Endothelial cell of umbilical vein (primary cell): ENCODE results near the gene CNTFR. TPM values are rescaled to one million over a fixed set of nuclear protein-coding genes. Genes with fewer than 3 reads are reported as not detected.

Source experiments
- BruUV-seq: library from RNA; stranded (reverse); fragments of 400-500 nt; replicated peaks from 2 replicates; lab custom pipeline; 2021; lab: Mats Ljungman, UMichigan
- CTCF ChIA-PET: fragments of 300-600, 350-600 bp; sonication (Branson Sonifier 250); formaldehyde crosslinking; loops from one replicate; lab custom pipeline; 2021; ENCODE audit warnings: antibody characterized with exemption, inconsistent platforms; lab: Charles Lee
- POLR2A ChIA-PET: fragments of 300-600, 350-600 bp; sonication (Branson Sonifier 250); formaldehyde crosslinking; loops from one replicate; lab custom pipeline; 2021; ENCODE audit warnings: antibody characterized with exemption, inconsistent platforms; lab: Charles Lee
- DNase-seq: peaks from one replicate; pipeline ENCODE4 v3.0.0-alpha.2; 2011; ENCODE audit warnings: low read depth, low spot score
- FAIRE-seq: peaks from 2 replicates; lab custom pipeline; 2011; peaks lifted over from hg19 to GRCh38; lab: Jason Lieb, UNC
- H2AFZ ChIP-seq: 2 replicates; pipeline ENCODE4 v1.6.0; 2012; ENCODE audit warnings: low read depth, low read length, control low read depth, inconsistent platforms
- H3K27ac ChIP-seq: 2 replicates; pipeline ENCODE4 v1.5.1; 2011; ENCODE audit warnings: low read depth, mild to moderate bottlenecking, control low read depth, low read length, moderate library complexity; ENCODE audit not compliant: insufficient read depth
- H3K27me3 ChIP-seq, 2 experiments: 2 replicates each; pipeline versions ENCODE4 v1.6.0 to v1.6.1; 2011; ENCODE audit warnings: low read length in 2 of 2, mixed read lengths in 1 of 2; ENCODE audit not compliant: control insufficient read depth in 2 of 2, insufficient read depth in 2 of 2
- H3K36me3 ChIP-seq, 2 experiments: 2 replicates in 1 of 2; 3 replicates in 1 of 2; pipeline ENCODE4 v1.5.1; 2011; ENCODE audit warnings: low read length in 2 of 2, mild to moderate bottlenecking in 1 of 2, moderate library complexity in 1 of 2; ENCODE audit not compliant: control insufficient read depth in 2 of 2, insufficient read depth in 2 of 2; ENCODE audit errors: extremely low read depth in 1 of 2
- H3K4me1 ChIP-seq: 3 replicates; pipeline ENCODE4 v1.5.1; 2011; ENCODE audit warnings: mild to moderate bottlenecking, low read length; ENCODE audit not compliant: control insufficient read depth, insufficient read depth; ENCODE audit errors: extremely low read depth
- H3K4me2 ChIP-seq: 2 replicates; pipeline ENCODE4 v1.6.1; 2011; ENCODE audit warnings: low read length, control low read depth, mixed read lengths; ENCODE audit not compliant: insufficient read depth
- H3K4me3 ChIP-seq, 3 experiments: fragments of 200-600 bp in 1 of 3; sonication (generic), shearing (Covaris generic) in 1 of 3; replicated peaks in 1 of 3; 2 replicates each; pipeline ENCODE4 v1.5.1; 2011 to 2016; ENCODE audit warnings: control low read depth in 3 of 3, low read length in 3 of 3, mild to moderate bottlenecking in 2 of 3, inconsistent platforms in 1 of 3, low read depth in 1 of 3, moderate library complexity in 1 of 3; ENCODE audit not compliant: insufficient read depth in 1 of 3
- H3K79me2 ChIP-seq: 2 replicates; pipeline ENCODE4 v1.6.0; 2012; ENCODE audit warnings: low read length, inconsistent platforms; ENCODE audit not compliant: control insufficient read depth, insufficient read depth
- H3K9ac ChIP-seq: replicated peaks from 2 replicates; pipeline ENCODE3; 2011; ENCODE audit warnings: low read length, control low read depth; ENCODE audit not compliant: insufficient read depth; ENCODE audit errors: extremely low read depth
- H3K9me1 ChIP-seq: replicated peaks from 3 replicates; pipeline ENCODE4 v1.6.0; 2011; ENCODE audit warnings: mild to moderate bottlenecking, low read length; ENCODE audit not compliant: control insufficient read depth, insufficient read depth; ENCODE audit errors: extremely low read depth
- H3K9me3 ChIP-seq: replicated peaks from 2 replicates; pipeline ENCODE4 v1.5.1; 2012; ENCODE audit warnings: low read length, inconsistent platforms; ENCODE audit not compliant: control insufficient read depth, insufficient read depth
- H4K20me1 ChIP-seq: replicated peaks from 2 replicates; pipeline ENCODE3; 2011; ENCODE audit warnings: mild to moderate bottlenecking, low read length; ENCODE audit not compliant: control insufficient read depth, insufficient read depth; ENCODE audit errors: extremely low read depth
- EZH2 ChIP-seq: IDR thresholded peaks from 2 replicates; pipeline ENCODE4 v1.6.1; 2012; ENCODE audit warnings: borderline replicate concordance, low read depth, mild to moderate bottlenecking, moderate library complexity, low read length, inconsistent platforms; ENCODE audit not compliant: severe bottlenecking
- FOS ChIP-seq: IDR thresholded peaks from 2 replicates; pipeline ENCODE4 v1.6.1; 2011; ENCODE audit warnings: mild to moderate bottlenecking, low read length, moderate library complexity, borderline replicate concordance; ENCODE audit not compliant: insufficient read depth
- GATA2 ChIP-seq: IDR thresholded peaks from 2 replicates; pipeline ENCODE4 v1.7.0; 2011; ENCODE audit warnings: low read depth, mild to moderate bottlenecking, moderate library complexity, mixed read lengths, low read length; ENCODE audit not compliant: insufficient read length, insufficient read depth
- JUN ChIP-seq: IDR thresholded peaks from 2 replicates; pipeline ENCODE4 v1.6.1; 2011; ENCODE audit warnings: borderline replicate concordance, low read depth; ENCODE audit not compliant: insufficient read length, insufficient read depth
- MYC ChIP-seq: IDR thresholded peaks from one replicate; pipeline ENCODE4 v1.6.1; 2011; ENCODE audit warnings: mild to moderate bottlenecking, low read depth, low read length
- POLR2A ChIP-seq: IDR thresholded peaks from 2 replicates; pipeline ENCODE4 v1.6.1; 2012; ENCODE audit warnings: low read depth, mild to moderate bottlenecking, control low read depth, low read length
- POLR2AphosphoS5 ChIP-seq: IDR thresholded peaks from 2 replicates; pipeline ENCODE4 v1.6.1; 2012; ENCODE audit warnings: low read depth, mild to moderate bottlenecking, control low read depth, low read length, moderate library complexity; ENCODE audit not compliant: insufficient read depth
- dilution Hi-C: fragments of 300-500 bp; cut with MboI; formaldehyde crosslinking; loops from one replicate; pipeline ENCODE4 v1.15.0; 2019; ENCODE audit warnings: low sequenced_read_pairs; ENCODE audit not compliant: extremely low pct_ligation_motif_present
- intact Hi-C: fragments of 100-400 bp; cut with micrococcal nuclease; formaldehyde crosslinking; loops from one replicate; pipeline ENCODE4 v1.10.0; 2022
- polyA plus RNA-seq, 4 experiments: library from polyadenylated mRNA; depleted of rRNA in 3 of 4; stranded (reverse) in 3 of 4; unstranded in 1 of 4; fragments of >200 nt; gene quantifications; 2 replicates each; pipeline versions ENCODE4 v1.2.1 to v1.2.3, GENCODE V29; 2011 to 2012; ENCODE audit warnings: missing spikeins in 1 of 4
- total RNA-seq: library from RNA; stranded (reverse); gene quantifications from 2 replicates; pipeline ENCODE4 v1.2.3, GENCODE V29; 2021
- TF ChIP-seq, protein P1 (sequence below): IDR thresholded peaks from 2 replicates; pipeline ENCODE4 v1.6.1; 2011; ENCODE audit not compliant: insufficient read depth, insufficient read length
- TF ChIP-seq, protein P2 (sequence below), 2 donors: IDR thresholded peaks; 1 replicate in 1 of 2; 2 replicates in 1 of 2; pipeline ENCODE4 v1.5.1; 2011; ENCODE audit warnings: low read length in 2 of 2, mild to moderate bottlenecking in 2 of 2, moderate library complexity in 2 of 2, control low read depth in 1 of 2, inconsistent platforms in 1 of 2, low read depth in 1 of 2; ENCODE audit not compliant: insufficient read depth in 1 of 2; ENCODE audit errors: extremely low read depth in 1 of 2

Gene CNTFR
- total and polyA plus RNA-seq, 2 donors (not counting 3 experiments of a cell fraction or from before 2014, with no cell fraction given): not detected

DNA sequence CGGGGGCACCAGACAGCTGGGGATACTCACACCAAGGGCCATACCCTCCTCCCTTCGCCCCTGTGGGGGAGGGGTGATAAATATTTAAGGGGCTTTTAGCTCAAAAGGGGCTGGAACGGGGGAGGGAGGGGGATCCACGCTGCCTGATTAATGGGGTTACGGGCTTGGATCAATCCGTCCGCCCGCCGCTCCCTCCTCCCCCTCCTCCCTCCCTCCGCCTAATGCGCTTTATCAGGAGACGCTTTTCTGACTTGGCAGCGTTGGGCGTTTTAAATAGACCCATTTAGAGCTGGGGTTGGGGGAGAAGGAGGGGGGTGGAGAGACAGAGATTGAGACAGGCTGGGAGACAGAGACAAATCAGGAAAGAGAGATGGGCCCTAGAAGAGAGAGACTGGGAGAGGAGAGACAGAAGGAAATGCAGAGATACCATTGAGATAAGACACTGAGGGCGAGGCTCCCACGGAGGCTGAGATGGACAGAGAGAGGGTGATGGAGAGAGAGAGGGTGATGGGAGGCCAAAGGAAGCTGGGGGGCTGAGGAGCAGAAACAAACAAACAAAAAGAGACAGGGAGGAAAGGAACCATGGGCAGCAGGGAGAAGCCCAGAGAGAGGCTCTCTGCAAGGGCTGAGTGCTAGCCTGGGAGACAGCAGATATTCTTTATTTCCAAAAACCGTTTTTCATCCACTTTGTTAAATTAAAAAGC lies 10.3 kb downstream of the CNTFR start:
- intact Hi-C loops (no loop called here), dilution Hi-C loops (no loop called here)
- BruUV-seq: no TSS peak
- Histone ChIP-seq H3K9me1 (no peaks in the 10 kb centered on the region), H3K27me3 (peaks cover 63 to 65% of the 10 kb centered on the region in 2 experiments), H4K20me1 (no peaks in the 10 kb centered on the region), H3K4me1 (no peaks in the 10 kb centered on the region), H3K4me3 (no peak overlapping the region), H3K9me3 (no peaks in the 10 kb centered on the region), H3K79me2 (no peaks in the 10 kb centered on the region), H3K27ac (no peak overlapping the region), H3K36me3 (no peaks in the 10 kb centered on the region), H3K9ac (no peak overlapping the region), H2AFZ (no peak overlapping the region), H3K4me2 (no peak overlapping the region)
- TF ChIP-seq JUN (no peak), FOS (no peak), EZH2 (no peak), POLR2AphosphoS5 (no peak), MYC (no peak), POLR2A (no peak), GATA2 (no peak)
- TF ChIP-seq, protein P1, sequence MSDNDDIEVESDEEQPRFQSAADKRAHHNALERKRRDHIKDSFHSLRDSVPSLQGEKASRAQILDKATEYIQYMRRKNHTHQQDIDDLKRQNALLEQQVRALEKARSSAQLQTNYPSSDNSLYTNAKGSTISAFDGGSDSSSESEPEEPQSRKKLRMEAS: no peak
- TF ChIP-seq, protein P2, sequence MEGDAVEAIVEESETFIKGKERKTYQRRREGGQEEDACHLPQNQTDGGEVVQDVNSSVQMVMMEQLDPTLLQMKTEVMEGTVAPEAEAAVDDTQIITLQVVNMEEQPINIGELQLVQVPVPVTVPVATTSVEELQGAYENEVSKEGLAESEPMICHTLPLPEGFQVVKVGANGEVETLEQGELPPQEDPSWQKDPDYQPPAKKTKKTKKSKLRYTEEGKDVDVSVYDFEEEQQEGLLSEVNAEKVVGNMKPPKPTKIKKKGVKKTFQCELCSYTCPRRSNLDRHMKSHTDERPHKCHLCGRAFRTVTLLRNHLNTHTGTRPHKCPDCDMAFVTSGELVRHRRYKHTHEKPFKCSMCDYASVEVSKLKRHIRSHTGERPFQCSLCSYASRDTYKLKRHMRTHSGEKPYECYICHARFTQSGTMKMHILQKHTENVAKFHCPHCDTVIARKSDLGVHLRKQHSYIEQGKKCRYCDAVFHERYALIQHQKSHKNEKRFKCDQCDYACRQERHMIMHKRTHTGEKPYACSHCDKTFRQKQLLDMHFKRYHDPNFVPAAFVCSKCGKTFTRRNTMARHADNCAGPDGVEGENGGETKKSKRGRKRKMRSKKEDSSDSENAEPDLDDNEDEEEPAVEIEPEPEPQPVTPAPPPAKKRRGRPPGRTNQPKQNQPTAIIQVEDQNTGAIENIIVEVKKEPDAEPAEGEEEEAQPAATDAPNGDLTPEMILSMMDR (IDR thresholded peaks at IDR 0.05; ENCODE audit: extremely low read depth in 1 of 2, insufficient read depth in 1 of 2, low read depth in 1 of 2, low read length in 2 of 2): no peak
- ChIA-PET CTCF (interaction anchor here (0.9 to 8.5 kb wide), 6 partner anchors 13 to 175 kb away, joined by 3 to 106 read pairs (median 6); no protein-coding TSS in a partner anchor), POLR2A (no interaction called here)
- no peak for DNase-seq
- FAIRE-seq: no peak
